HG02870 (cell line): ENCODE measurements around the gene DIRAS3.
"Not testable (repeated sequence)": the region's sequence is repeated elsewhere in the genome, so short reads cannot be mapped to it uniquely, and the experiment has no call there.

ENCODE experiments used
- ATAC-seq: cut with Tn5 transposase; IDR thresholded peaks from one replicate; pipeline ENCODE4 v1.9.1; 2021; ENCODE audit warnings: mild to moderate bottlenecking, moderate library complexity; ENCODE audit not compliant: unreplicated experiment

Gene DIRAS3, protein sequence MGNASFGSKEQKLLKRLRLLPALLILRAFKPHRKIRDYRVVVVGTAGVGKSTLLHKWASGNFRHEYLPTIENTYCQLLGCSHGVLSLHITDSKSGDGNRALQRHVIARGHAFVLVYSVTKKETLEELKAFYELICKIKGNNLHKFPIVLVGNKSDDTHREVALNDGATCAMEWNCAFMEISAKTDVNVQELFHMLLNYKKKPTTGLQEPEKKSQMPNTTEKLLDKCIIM

DNA sequence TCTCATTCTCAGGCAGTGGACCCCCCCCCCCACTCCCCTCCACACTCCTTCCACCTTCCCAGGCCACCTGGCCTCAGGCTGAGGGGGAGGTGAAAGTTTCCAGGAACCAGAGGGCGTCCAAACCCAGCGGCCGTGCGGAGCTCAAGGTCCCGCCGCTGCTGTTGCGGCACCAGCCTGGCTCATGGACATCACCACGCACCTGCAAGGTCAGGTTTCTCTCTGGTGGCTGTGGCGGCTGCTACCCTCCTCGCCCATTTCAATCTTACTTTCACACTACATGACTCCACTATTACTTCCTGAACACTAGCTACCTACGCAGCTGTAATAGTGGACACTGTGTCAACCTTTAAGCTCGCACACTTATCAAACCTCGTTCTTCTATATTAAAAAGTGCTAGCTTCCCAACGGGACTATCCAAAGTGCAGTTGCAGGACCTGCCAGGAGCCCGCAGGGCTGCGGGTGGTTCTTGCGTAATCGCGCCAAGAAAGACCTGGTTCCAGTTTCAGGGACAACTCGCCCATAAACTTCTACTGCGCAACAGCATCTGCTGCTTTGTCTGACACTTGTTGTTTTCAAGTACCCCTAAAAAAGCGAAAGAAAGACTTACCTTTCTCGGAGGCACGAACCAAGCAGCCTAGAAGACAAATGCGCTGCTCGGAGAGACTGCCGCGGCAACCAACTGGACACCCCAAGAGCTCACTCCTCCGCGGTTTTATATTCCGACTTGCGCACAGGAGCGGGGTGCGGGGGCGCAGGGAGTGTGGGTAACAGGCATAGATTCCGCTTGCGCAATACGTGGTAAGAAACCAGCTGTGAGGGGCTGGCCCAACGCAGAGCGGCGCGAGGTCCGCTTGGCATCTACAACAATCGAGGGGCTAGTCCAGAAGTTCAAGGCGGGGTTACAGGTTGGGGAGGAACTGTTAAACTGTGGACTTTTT is at the start of gene DIRAS3:
Gene DIRAS3, minus strand, starts transcription at position 687 of the 938 bp plus-strand sequence. CDS start 3,330 bp downstream, outside the sequence.
- ATAC-seq, result no peak

DNA sequence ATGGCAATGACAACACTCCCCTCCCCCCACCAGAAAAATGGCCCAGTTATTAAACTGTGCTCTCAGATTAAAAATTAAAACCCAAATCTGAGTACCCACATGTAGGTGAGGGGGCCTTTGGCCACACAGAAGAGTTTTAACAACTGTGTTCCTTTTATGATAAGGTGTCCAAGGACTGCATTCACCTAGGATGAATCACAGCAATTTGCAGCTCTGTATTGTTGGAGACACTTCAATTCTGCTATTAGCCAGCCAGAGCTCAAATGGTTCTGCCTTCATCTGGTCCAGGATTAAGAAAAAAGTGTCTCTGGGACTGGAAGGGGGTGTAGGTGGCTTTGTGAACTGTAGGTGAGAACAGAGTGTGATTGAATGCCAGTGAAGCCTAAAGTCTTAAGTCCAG is 43.3 kb upstream of the DIRAS3 start:
- no peak for ATAC-seq

DNA sequence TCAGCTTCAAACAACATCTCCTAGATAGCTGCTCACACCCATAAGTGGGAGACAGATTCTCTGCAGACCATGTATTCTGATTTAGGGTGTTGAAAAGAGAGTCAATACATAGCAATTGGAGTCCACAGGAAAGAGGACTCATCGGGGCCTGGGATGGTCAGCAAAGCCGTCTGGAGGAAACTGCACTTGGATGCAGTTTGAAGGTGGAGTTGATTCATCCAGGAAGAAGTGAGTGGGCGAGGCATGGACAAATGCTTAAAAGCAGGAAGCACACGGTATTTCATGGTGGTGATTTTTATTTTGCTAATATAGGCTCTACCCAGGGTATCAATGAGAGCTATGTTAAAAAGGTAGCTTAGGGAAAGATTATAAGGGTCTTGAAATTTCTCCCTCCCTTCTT is 36.8 kb upstream of the DIRAS3 start:
- ATAC-seq, result no peak

DNA sequence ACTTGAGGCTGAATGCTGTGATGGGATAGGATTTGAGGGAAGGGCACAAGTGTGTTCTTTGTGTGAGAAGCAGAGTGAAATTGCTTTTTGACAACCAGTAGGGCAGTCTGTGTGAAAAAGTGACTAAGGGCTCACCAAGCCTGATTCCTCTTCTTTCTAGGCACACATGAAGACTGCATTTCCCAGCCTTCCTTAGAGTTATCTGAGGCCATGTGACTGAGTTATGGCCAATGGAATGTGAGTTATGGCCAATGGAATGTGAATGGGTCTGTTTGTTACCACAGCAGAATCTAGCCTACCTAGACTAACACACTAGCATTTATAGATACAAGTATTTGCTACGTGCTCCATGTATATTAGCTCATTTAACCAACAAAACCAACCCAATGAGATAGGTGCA is 35.3 kb upstream of the DIRAS3 start:
- ATAC-seq, result no peak

DNA sequence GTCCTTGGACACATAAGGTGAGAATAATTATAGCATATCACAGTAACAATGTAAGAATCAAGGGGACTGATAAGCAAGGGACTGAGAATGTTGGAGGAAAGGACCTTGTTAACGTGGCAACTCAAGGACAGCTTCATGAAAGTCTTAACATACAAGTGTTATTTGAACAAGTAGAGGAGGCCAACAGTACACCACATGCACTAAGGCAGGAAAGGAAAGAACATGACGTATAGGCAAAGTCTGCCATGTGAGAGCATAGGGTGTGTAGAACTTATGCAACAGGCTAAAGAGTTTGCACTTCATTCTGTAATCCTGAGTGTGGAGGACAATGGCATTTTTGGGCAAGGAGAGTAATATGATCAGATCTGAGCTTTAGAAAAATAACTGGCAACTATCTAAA is 33.3 kb upstream of the DIRAS3 start:
- ATAC-seq, result no peak

DNA sequence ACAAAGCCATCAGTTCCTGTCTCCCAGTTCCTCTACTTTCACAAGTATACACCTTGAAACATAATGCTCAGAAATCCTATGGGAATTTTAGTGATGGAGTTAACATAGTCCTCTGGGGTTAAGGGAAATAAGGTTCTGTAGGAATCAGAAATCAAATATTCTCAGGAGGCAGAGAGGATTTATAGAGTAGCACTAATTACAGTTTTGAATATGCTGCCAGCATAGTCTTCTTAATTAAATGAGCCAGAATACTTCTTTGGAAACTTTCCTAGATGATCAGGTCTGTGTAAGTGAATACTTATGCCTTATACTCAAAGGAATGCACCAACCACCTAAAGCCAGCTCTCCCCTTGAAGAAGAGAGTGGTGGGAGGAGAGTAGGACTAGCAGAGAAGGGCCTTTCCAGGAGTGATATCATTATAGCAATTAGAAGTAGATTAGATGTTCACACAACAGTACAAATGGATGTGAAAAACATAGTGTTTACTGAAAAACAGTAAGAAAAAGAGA is 31.4 kb upstream of the DIRAS3 start:
- ATAC-seq, result no peak

DNA sequence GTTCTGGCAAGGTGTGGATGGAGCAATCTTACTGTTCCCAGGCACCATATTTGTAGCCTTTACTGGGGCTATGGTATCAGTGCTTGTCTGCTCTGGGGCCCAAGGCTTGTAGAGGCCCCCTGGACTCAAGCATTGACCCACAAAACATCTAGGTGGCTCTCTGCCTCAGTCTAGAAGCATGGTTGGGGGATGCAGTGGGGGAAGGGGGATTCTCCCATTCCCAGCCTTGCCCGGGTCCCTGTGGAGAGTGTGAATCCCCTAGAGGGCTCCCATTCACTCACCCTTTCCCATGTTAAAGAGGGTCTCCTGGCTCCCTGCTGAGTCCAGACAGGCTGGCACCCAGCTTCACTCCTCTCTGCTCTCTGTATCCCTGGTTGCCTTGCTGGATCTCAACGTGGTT is 28.2 kb upstream of the DIRAS3 start:
- no peak for ATAC-seq

DNA sequence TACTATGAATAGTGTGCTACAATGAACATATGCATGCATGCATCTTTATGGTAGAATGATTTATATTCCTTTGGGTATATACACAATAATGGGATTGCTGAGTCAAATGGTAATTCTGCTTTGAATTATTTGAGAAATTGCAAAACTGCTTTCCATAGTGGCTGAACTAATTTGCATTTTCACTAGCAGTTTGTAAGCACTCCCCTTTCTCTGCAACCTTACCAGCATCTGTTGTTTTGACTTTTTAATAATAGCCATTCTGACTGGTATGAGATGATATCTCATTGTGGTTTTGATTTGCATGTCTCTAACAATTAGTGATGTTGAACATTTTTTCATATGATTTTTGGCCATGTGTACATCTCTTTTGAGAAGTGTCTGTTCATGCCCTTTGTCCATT is 24.0 kb upstream of the DIRAS3 start:
- ATAC-seq, result no peak

DNA sequence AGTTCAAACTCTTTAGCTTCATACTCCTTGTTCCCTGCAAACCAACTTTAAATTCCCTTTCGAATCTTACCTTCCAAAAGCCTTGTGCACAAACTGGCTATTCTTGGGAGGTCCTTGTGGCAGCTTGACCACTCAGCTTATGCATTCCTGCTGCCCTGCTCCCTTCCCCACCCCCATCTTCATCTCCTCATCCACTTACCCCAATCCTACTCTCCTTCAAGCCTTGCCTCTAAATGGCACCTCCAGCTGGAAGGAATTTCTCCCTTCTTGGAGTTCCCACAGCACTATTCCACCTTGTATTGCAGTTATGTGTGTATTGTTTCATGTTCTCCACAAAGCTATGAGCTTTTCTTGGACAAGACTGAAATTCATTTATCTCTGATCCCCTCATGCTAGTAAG is 15.3 kb upstream of the DIRAS3 start:
- ATAC-seq, result no peak

DNA sequence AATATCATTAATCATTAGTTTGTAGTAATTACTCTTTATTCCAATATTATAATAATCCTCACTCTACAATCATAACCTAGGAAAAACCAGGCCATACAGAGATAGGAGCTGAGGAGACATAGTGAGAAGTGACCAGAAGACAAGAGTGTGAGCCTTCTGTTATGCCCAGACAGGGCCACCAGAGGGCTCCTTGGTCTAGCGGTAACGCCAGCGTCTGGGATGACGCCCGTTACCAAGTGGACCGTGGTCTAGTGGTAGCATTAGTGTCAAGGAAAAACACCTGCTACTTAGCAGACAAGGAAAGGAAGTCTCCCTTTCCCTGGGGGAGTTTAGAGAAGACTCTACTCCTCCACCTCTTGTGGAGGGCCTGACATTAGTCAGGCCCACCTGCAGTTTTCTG is 7.6 kb upstream of the DIRAS3 start:
- ATAC-seq, result not testable (repeated sequence)

DNA sequence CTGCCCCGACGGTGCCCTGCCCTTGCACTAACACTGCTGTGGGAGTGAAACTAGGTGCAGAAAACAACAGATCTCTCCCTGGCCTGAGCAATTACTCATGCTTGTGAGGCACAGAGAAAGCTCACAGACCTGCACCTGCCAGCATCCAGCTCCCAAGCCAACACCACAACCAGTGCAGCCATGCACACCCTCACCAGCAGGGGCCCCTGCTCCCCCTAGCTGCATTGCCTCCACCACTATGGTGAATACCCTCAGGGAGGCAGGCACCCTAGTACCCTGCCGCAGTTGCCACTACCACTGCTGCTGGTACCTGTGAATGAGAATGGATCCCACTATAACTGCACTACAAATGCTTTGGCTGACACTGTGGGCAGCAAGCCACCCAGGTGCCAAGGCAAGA is 7.1 kb upstream of the DIRAS3 start:
- ATAC-seq, result no peak

DNA sequence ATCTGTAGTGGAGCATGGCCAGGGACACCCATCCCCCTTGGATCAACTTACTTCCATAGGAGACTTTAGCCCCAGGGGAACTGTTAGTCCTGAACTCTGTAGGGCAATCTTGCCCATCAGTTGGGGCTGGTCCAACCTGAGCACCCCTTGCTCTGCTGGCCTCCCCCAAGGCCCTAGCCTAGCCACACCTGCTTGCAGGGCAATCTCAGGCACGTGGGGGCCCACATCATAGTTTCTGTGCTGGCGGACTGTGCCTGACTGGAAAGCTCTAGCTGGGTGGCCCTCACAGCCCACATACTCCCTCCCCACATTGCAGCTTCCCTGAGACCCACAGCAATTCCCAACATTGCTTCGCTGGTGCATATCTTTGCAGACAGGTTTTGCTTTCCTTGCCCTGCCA is 6.6 kb upstream of the DIRAS3 start:
- ATAC-seq, result no peak

DNA sequence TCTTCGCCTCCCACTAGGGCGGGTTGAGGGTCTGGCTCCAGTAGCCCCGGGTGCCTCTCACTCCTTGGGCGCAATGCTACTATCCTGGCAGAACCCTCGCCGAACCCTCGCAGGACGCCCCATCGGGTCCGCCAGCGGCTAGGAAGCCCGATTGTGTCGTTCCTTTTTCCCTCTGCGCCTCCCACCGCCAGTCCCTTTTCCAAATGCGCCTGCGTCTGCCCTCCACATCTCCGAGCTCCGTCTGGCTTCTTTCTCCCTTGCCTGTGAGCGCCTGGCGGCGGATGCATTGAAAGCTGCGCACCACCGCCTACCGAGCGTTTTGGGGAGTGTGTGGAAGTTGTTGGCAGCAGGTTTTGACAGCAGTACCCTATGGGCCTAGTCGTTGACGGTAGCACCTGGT is 1.0 kb upstream of the DIRAS3 start:
- no peak for ATAC-seq

DNA sequence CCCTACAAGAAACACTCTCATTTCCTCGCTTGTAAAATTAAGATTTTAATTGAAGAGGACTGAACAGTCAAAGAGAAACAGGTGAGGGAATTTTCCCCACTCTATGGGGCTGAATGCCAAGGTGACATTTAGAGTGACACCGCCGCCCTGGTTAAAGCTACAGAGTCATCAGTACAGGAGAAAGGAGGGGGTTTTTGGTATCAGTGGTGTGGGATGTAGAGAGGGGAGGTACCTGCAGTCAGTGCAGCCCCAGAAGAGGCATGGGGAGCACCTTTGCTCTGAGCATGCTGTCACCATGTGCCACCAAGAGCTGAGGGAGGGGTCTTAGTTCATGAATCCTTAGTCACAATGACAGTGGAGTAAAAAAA is 2.8 kb downstream of the DIRAS3 start:
- ATAC-seq, result no peak

DNA sequence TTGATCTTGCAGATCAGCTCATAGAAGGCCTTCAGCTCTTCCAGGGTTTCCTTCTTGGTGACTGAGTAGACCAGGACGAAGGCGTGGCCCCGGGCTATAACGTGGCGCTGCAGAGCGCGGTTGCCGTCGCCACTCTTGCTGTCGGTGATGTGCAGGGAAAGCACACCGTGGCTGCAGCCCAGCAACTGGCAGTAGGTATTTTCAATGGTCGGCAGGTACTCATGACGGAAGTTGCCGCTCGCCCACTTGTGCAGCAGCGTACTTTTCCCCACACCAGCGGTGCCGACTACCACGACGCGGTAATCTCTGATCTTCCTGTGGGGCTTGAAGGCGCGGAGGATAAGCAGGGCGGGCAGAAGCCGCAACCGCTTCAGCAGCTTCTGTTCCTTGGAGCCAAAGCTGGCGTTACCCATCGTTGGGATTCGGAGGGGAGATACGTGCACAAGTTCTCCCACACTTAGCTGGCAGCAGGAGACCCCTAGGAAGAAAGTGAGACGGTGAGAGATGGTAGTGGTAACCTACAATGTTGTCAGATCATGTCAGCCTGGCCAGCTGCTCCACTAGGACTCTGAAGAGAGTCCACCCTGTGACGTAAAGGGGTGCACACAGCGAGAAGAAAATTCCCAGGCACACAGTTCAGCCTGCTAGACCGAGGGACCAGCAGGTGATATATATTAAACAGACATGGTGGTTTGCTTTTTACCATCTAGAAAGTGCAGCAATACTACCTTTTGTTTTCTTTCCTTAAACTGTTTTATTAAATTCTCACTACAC is 3.4 kb downstream of the DIRAS3 start:
- no peak for ATAC-seq

DNA sequence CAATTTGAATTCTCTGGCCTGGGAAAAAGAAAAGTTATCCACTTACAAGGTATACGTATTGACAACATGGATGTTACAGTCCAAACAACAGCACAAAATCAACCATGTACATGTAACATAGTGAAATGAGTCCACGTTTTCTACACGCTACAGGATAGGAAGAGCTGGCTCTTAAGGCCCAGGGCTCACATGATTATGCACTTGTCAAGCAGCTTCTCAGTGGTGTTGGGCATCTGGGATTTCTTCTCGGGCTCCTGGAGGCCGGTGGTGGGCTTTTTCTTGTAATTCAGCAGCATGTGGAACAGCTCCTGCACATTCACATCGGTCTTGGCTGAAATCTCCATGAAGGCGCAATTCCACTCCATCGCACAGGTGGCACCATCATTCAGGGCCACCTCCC is 4.0 kb downstream of the DIRAS3 start:
- ATAC-seq, result no peak

DNA sequence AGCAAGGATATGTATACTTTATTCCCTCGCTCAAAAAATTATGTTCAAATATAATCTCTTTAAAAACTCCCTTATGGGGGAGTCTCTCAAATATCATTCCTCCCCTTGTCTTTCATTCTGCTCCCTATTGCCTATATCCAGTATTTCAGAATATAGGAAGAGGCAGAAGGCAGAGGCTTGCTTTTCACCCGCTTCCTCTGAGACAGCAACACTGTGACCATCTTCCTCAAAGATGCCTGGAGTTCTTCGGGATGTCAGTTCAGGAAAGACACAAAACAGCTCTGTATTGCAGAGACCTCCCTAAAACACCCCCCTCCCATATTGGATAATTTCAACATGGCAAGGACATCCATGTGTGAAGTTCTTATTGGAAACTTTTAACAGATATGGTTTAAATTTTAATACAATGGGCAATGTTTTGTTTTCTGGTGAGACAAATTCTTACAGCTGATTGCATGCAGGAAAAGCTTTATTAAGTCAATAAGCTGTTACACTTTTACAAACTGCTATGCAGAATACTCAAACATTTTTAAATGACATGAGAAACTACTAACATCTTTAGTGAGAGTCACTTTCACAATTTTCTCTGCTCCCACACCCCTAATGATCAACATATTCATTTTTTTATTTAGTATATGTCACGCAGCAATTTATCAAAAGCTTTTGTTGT is 4.8 kb downstream of the DIRAS3 start:
- ATAC-seq, result no peak

DNA sequence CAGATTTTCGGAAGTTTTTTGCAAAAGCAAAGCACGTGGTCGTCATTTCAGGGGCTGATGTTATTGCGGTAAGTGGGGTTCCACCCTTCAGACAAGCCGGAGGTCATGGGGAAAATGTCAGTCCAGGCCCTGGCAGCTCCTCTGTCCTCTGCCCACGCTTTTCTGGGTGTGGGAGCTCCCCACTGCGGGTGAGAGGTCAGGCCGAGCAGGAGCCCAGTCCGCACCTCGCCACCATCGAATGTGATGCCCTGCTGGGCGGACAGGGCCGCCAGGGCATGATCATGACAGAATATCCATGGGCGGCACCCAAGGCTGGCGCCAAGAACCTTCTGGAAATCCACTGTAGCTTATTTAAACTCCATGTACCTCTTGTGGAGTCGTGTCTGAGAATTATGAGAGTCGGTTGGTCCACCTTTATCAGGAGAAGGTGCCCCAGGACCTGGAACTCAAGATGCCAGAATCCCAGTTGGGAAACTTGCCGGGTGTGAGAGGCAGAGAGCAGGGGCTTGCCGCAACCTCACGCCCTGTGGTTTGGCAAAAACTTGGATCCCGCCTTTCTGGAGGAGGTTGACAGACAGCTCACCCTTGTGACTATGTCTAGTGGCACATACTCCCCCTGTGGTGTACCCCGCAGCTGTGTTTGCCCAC is 6.9 kb downstream of the DIRAS3 start:
- no peak for ATAC-seq

DNA sequence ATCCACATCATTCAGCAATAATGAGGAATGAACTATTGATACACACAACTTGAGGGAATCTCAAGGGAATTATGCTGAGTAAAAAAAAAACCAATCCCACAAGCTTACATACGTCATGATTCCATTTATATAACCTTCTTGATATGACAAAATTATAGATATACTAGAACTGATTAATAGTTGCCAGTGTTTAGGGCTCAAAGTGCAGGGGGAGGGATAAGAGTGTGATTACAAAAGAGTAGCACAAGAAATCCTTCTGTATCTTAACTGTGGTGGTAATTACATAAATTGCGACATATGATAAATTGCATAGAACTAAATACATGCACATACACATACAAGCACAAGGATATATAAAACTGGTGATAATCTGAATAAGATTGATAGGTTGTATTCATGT is 13.5 kb downstream of the DIRAS3 start:
- ATAC-seq, result no peak

DNA sequence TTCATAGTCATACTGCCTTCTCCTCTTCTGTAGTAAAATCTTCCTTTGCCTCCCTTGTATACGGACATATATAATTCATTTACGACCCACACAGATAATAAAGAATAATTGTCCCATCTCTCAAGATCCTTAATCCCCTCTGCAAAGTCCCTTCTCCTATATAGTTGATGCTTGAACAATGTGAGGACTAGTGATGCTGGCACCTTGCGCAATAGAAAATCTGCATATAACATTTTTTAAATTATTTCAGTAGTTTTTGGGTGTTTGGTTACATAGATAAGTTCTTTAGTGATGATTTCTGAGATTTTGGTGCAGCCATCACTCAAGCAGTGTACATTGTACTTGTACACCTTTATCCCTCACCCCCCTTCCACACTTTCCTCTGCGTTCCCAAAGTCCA is 21.0 kb downstream of the DIRAS3 start:
- no peak for ATAC-seq
